Psoas muscle (tissue), 8 donors: ENCODE measurements around the gene RTN4R. TPM values are rescaled to one million over a fixed set of nuclear protein-coding genes. Genes with fewer than 3 reads are reported as not detected.
"Not testable (repeated sequence)": the region's sequence is repeated elsewhere in the genome, so short reads cannot be mapped to it uniquely, and the experiment has no call there.

ENCODE experiments used
- ATAC-seq, 4 donors: fragments of 200-7000 bp; cut with Tn5 transposase; one replicate each; pipeline ENCODE4 v1.9.1; 2020; ENCODE audit warnings: moderate library complexity in 3 of 4, mild to moderate bottlenecking in 2 of 4
- DNase-seq, 2 donors: peaks; one replicate each; pipeline ENCODE4 v3.0.0-alpha.2; 2020
- H3K27ac ChIP-seq: fragments of 200-600 bp; one replicate; pipeline ENCODE4 v1.8.0; 2022
- H3K27me3 ChIP-seq, 3 donors: fragments of 200-600 bp in 1 of 3; one replicate each; pipeline versions ENCODE4 v1.6.1 to v1.8.0; 2013 to 2022; ENCODE audit warnings: low read length in 2 of 3, mild to moderate bottlenecking in 2 of 3, moderate library complexity in 1 of 3; ENCODE audit not compliant: insufficient read depth in 3 of 3
- H3K36me3 ChIP-seq, 2 donors: fragments of 200-600 bp in 1 of 2; one replicate each; pipeline versions ENCODE4 v1.6.1 to v1.8.0; 2013 to 2022; ENCODE audit warnings: low read depth in 1 of 2, mild to moderate bottlenecking in 1 of 2, moderate library complexity in 1 of 2; ENCODE audit not compliant: insufficient read depth in 1 of 2
- H3K4me1 ChIP-seq: fragments of 200-600 bp; one replicate; pipeline ENCODE4 v1.8.0; 2022
- H3K4me3 ChIP-seq: fragments of 200-600 bp; one replicate; pipeline ENCODE4 v1.8.0; 2022; ENCODE audit warnings: mild to moderate bottlenecking
- H3K9me3 ChIP-seq: fragments of 200-600 bp; one replicate; pipeline ENCODE4 v1.8.0; 2022
- CTCF ChIP-seq: fragments of 200-600 bp; IDR thresholded peaks from one replicate; pipeline ENCODE4 v1.8.0; 2022; ENCODE audit warnings: antibody characterized with exemption
- WGBS, 3 donors: extraction: QIAGEN DNeasy Blood & Tissue Kit; methylation state at CpG; one replicate each; pipeline versions ENCODE4 v1.1.6 to v1.1.7; 2013; 5-methylcytosine and 5-hydroxymethylcytosine counted together
- intact Hi-C, 2 donors: fragments of 100-400 bp; cut with DNase I; formaldehyde crosslinking; loops; one replicate each; pipeline versions ENCODE4 v1.11.0 to v1.14.2; 2022
- polyA plus RNA-seq, 3 donors: library from polyadenylated mRNA; stranded (reverse); fragments of 200-250 nt; gene quantifications; one replicate each; pipeline ENCODE4 v1.2.3, GENCODE V29; 2013
- total RNA-seq, 4 donors: library from RNA; stranded (reverse); fragmentation: NEBNext Ultra II Directional in 2 of 4; extraction: Animal tissue kit (Norgen Biotek cat#: 25700) in 2 of 4; gene quantifications; one replicate each; pipeline versions ENCODE4 v1.2.1 to v1.2.4, GENCODE V29; 2021 to 2023
- donor health status: healthy with polysubstance abuse.
- donor health status: DM: no; HTN: no; CAD: no; lungs with moderate emphysema.
- donor health status: Bipolar disorder and iron deficiency.
- donor health status: healthy.
- donor health status: DM: yes; HTN: yes; CAD: no.
- donor health status: DM: no; HTN: no; CAD: no.
- donor health status: DM: no; HTN: no; CAD: no.
- donor health status: DM: yes; HTN: yes; CAD: no.

RTN4R gene
- total and polyA plus RNA-seq, 7 donors, result 0.12 to 2.4 (median 0.36) TPM

- ATAC-seq (no peak), DNase-seq (no peak)
- no peaks in the 10 kb centered on the region for H3K9me3 ChIP-seq
- H3K27ac ChIP-seq, result no peak overlapping the region
- H3K27me3 ChIP-seq, result no peaks in the 10 kb centered on the region
- no peak overlapping the region for H3K4me3 ChIP-seq
- no peaks in the 10 kb centered on the region for H3K4me1 ChIP-seq
- TF ChIP-seq CTCF, result no peak
- intact Hi-C loops, result no loop called here
- WGBS, 3 donors, result 73 to 83% (median 78%) methylated on average over 10 of the region's 10 CpGs
- H3K36me3 ChIP-seq, result no peaks in the 10 kb centered on the region
Measured at GRCh38 chr22:20290045-20290392, 21.9 kb upstream of the RTN4R start.

- H3K9me3 ChIP-seq, intact Hi-C loops, H3K36me3 ChIP-seq, H3K27ac ChIP-seq, H3K27me3 ChIP-seq, DNase-seq, H3K4me3 ChIP-seq, H3K4me1 ChIP-seq, ATAC-seq: not testable (repeated sequence)
- WGBS, 3 donors, result 68 to 78% (median 71%) methylated on average over 20 to 22 of the region's 23 CpGs
Measured at GRCh38 chr22:20289182-20290044, 21.3 kb upstream of the RTN4R start.

GRCh38 chr22:20286784-20287423, 18.8 kb upstream of the RTN4R start:
- ATAC-seq, result not testable (repeated sequence)

GRCh38 chr22:20286312-20286660, 18.2 kb upstream of the RTN4R start:
- intact Hi-C loops, ATAC-seq: not testable (repeated sequence)
- WGBS, 3 donors, result 16 to 27% (median 17%) methylated on average over 8 of the region's 8 CpGs

More at GRCh38 chr22:20286784-20287423, 18.8 kb upstream of the RTN4R start:
- H3K36me3 ChIP-seq, H3K9me3 ChIP-seq, H3K4me3 ChIP-seq, H3K27ac ChIP-seq, intact Hi-C loops, H3K4me1 ChIP-seq, DNase-seq, H3K27me3 ChIP-seq: not testable (repeated sequence)
- WGBS, 3 donors, result 36 to 53% (median 45%) methylated on average over 11 to 19 of the region's 20 CpGs

GRCh38 chr22:20285473-20286311, 17.6 kb upstream of the RTN4R start:
- H3K9me3 ChIP-seq, H3K4me3 ChIP-seq, H3K4me1 ChIP-seq, H3K27me3 ChIP-seq, H3K36me3 ChIP-seq, H3K27ac ChIP-seq: not testable (repeated sequence)
- intact Hi-C loops, result loop anchor here (1.0 to 2.0 kb wide), 2 partner anchors 128 to 129 kb away; no protein-coding TSS in a partner anchor
- DNase-seq, result peak; percentile 80 to 89
- ATAC-seq, result peak; percentile 86 to 97 (median 94)
- 15 to 31% (median 27%) methylated on average over 5 to 11 of the region's 12 CpGs for WGBS, 3 donors
- peak; percentile 86 for TF ChIP-seq CTCF

More at GRCh38 chr22:20286312-20286660, 18.2 kb upstream of the RTN4R start:
- not testable (repeated sequence) for H3K9me3 ChIP-seq, H3K36me3 ChIP-seq, H3K27me3 ChIP-seq, DNase-seq, H3K4me1 ChIP-seq, H3K27ac ChIP-seq, H3K4me3 ChIP-seq
